Neural progenitor cell (in vitro differentiated cells): ENCODE data around the gene C9.

Experiments
- EZH2 ChIP-seq: fragments of 200-600 bp; sonication (generic); IDR thresholded peaks from 2 replicates; pipeline ENCODE4 v1.6.1; 2017; ENCODE audit warnings: antibody characterized with exemption, mild to moderate bottlenecking, moderate library complexity
- EZH2phosphoT487 ChIP-seq: fragments of 200-600 bp; sonication (generic); IDR thresholded peaks from 2 replicates; pipeline ENCODE4 v1.6.1; 2017; ENCODE audit warnings: antibody characterized with exemption
- TF ChIP-seq, protein P1 (sequence below): fragments of 200-600 bp; sonication (generic); IDR thresholded peaks from 2 replicates; pipeline ENCODE4 v1.5.1; 2017; ENCODE audit warnings: antibody characterized with exemption, mild to moderate bottlenecking

DNA sequence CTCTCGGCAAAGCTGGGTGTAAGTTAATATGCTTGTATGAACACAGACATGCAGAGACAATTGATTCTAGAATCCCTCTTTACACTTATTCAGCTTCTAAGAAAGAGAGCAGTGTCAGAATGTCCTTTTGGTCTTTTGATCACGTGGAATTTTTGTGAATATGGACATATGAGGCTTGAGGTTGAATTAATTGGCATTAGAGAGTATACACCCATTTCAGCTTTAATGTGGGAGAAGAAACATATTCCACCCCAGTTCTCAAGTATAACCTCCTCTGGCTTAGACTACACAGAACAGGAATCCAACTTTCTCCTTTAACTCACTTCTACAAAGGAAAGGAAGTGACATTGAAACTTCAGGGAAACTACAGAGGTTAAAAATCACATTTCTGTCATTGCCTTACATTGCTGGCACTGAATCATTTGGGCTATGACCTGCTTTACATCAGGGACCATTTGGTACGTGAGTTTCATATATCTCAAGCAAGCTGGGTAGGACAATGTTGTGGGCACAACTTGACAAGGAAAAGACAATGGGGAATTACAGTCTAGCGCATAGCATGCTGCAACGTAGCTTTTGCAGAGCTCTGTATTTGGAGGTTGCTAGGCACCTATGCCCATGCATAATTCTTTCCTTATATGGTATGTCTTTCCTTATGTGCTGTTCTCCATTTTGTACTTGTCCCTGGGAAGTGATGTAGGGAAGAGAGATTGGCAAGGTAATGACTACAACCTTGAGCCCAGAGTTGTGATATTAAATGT is 41.0 kb upstream of the C9 start:
- TF ChIP-seq, protein P1, sequence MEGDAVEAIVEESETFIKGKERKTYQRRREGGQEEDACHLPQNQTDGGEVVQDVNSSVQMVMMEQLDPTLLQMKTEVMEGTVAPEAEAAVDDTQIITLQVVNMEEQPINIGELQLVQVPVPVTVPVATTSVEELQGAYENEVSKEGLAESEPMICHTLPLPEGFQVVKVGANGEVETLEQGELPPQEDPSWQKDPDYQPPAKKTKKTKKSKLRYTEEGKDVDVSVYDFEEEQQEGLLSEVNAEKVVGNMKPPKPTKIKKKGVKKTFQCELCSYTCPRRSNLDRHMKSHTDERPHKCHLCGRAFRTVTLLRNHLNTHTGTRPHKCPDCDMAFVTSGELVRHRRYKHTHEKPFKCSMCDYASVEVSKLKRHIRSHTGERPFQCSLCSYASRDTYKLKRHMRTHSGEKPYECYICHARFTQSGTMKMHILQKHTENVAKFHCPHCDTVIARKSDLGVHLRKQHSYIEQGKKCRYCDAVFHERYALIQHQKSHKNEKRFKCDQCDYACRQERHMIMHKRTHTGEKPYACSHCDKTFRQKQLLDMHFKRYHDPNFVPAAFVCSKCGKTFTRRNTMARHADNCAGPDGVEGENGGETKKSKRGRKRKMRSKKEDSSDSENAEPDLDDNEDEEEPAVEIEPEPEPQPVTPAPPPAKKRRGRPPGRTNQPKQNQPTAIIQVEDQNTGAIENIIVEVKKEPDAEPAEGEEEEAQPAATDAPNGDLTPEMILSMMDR = no peak
- no peak for TF ChIP-seq EZH2phosphoT487
- TF ChIP-seq EZH2 = no peak
